Lower lobe of right lung (tissue), 2 donors: ENCODE measurements around the gene ASIC2. TPM values are rescaled to one million over a fixed set of nuclear protein-coding genes. Genes with fewer than 3 reads are reported as not detected.
"Not testable (repeated sequence)": the region's sequence is repeated elsewhere in the genome, so short reads cannot be mapped to it uniquely, and the experiment has no call there.

Experiments
- ATAC-seq, 2 donors: fragments of 200-7000 bp; cut with Tn5 transposase; one replicate each; pipeline ENCODE4 v1.9.1; 2020 to 2022; ENCODE audit warnings: mild to moderate bottlenecking in 2 of 2, moderate library complexity in 2 of 2
- DNase-seq: peaks from one replicate; pipeline ENCODE4 v3.0.0-alpha.2; 2020
- H3K27ac ChIP-seq: fragments of 200-600 bp; one replicate; pipeline ENCODE4 v1.8.0; 2022
- H3K27me3 ChIP-seq: fragments of 200-600 bp; one replicate; pipeline ENCODE4 v1.8.0; 2022; ENCODE audit warnings: low read depth
- H3K36me3 ChIP-seq: fragments of 200-600 bp; one replicate; pipeline ENCODE4 v1.8.0; 2022; ENCODE audit warnings: mild to moderate bottlenecking
- H3K4me1 ChIP-seq: fragments of 200-600 bp; one replicate; pipeline ENCODE4 v1.8.0; 2022
- H3K4me3 ChIP-seq: fragments of 200-600 bp; one replicate; pipeline ENCODE4 v1.8.0; 2022; ENCODE audit warnings: mild to moderate bottlenecking
- H3K9me3 ChIP-seq: fragments of 200-600 bp; one replicate; pipeline ENCODE4 v1.8.0; 2022
- CTCF ChIP-seq: fragments of 200-600 bp; IDR thresholded peaks from one replicate; pipeline ENCODE4 v1.8.0; 2022; ENCODE audit warnings: antibody characterized with exemption, mild to moderate bottlenecking
- intact Hi-C: fragments of 100-400 bp; cut with DNase I; formaldehyde crosslinking; loops from one replicate; pipeline ENCODE4 v1.11.0; 2022
- total RNA-seq: library from RNA; stranded (reverse); fragmentation: NEBNext Ultra II Directional; extraction: Animal tissue kit (Norgen Biotek cat#: 25700); gene quantifications from one replicate; pipeline ENCODE4 v1.2.1, GENCODE V29; 2021
- donor health status: DM: no; HTN: yes; CAD: no; lungs with severe emphysema.

Gene ASIC2
- total RNA-seq, 1 donor from 2014 or later: not detected

- intact Hi-C loops: no loop called here
- Histone ChIP-seq H3K27ac (no peak overlapping the region), H3K36me3 (no peaks in the 10 kb centered on the region), H3K4me3 (no peak overlapping the region), H3K27me3 (no peaks in the 10 kb centered on the region), H3K4me1 (peaks cover 8% of the 10 kb centered on the region), H3K9me3 (no peaks in the 10 kb centered on the region)
- DNase-seq: no peak
- no peak for TF ChIP-seq CTCF
- no peak for ATAC-seq
Observed at GRCh38 chr17:32970281-32970680, 322.8 kb downstream of the ASIC2 start.

- H3K4me3 ChIP-seq, H3K4me1 ChIP-seq, intact Hi-C loops, ATAC-seq, DNase-seq, H3K36me3 ChIP-seq, H3K27me3 ChIP-seq, H3K27ac ChIP-seq, H3K9me3 ChIP-seq: not testable (repeated sequence)
Observed at GRCh38 chr17:32969231-32969630, 323.9 kb downstream of the ASIC2 start.

GRCh38 chr17:32964541-32964940 lies 328.6 kb downstream of the ASIC2 start:
- Histone ChIP-seq H3K4me1 (no peaks in the 10 kb centered on the region), H3K9me3 (no peaks in the 10 kb centered on the region), H3K4me3 (no peak overlapping the region), H3K27me3 (peaks cover 4% of the 10 kb centered on the region), H3K27ac (no peak overlapping the region), H3K36me3 (no peaks in the 10 kb centered on the region)
- no peak for TF ChIP-seq CTCF
- DNase-seq: no peak
- no peak for ATAC-seq
- intact Hi-C loops: no loop called here
